Type B pancreatic cell (in vitro differentiated cells): ENCODE data around the gene RNASE8. TPM values are rescaled to one million over a fixed set of nuclear protein-coding genes. Genes with fewer than 3 reads are reported as not detected.
A peak's percentile ranks its signal among the peaks of the same experiment; 100 is the strongest.

Experiments used
- DNase-seq: peaks from one replicate; pipeline ENCODE4 v3.0.0; 2021; ENCODE audit warnings: mixed read lengths; ENCODE audit not compliant: unreplicated experiment; ENCODE audit errors: extremely low spot score
- H3K27ac Mint-ChIP-seq: 2 replicates; pipeline ENCODE4 v1.8.0; 2021; ENCODE audit warnings: mild to moderate bottlenecking, mixed read lengths
- H3K27me3 Mint-ChIP-seq: 2 replicates; pipeline ENCODE4 v1.8.0; 2021; ENCODE audit warnings: mixed read lengths
- H3K36me3 Mint-ChIP-seq: 2 replicates; pipeline ENCODE4 v1.8.0; 2021; ENCODE audit warnings: mixed read lengths
- H3K4me1 Mint-ChIP-seq: one replicate; pipeline ENCODE4 v1.8.0; 2021; ENCODE audit warnings: mixed read lengths; ENCODE audit not compliant: unreplicated experiment
- H3K4me3 Mint-ChIP-seq: 2 replicates; pipeline ENCODE4 v1.8.0; 2021; ENCODE audit warnings: mild to moderate bottlenecking, mixed read lengths
- H3K9me3 Mint-ChIP-seq: 2 replicates; pipeline ENCODE4 v1.8.0; 2021; ENCODE audit warnings: mixed read lengths
- total RNA-seq: library from RNA; stranded (reverse); gene quantifications from 2 replicates; pipeline ENCODE4 v1.2.1, GENCODE V29; 2021; ENCODE audit warnings: low replicate concordance
- TF ChIP-seq, protein P1 (sequence below): fragments of 200-600 bp; sonication (generic); conservative IDR thresholded peaks from 2 replicates; pipeline ENCODE4 v1.5.0; 2021; ENCODE audit warnings: antibody characterized with exemption, mild to moderate bottlenecking

Gene RNASE8
- total RNA-seq, 1 donor from 2014 or later, result not detected

DNA sequence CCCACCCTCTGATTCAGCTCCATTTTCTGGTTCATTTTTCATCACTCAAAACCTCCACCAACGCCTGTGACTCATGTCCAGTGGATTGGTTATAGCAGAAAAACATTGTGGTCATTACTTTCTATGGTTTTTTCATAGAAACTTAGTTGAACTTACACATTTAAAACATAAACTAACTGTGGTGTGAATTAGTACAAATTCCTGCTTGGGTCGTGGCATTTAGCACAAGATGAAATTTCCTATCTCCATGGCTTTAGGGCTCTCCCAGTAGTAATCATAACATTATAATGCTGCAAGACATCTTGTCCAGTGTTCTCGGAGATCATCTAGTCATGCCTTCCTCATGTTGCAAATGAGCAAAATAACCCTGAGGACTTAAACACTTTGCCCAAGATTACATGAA lies 8.3 kb upstream of the RNASE8 start:
- TF ChIP-seq, protein P1, sequence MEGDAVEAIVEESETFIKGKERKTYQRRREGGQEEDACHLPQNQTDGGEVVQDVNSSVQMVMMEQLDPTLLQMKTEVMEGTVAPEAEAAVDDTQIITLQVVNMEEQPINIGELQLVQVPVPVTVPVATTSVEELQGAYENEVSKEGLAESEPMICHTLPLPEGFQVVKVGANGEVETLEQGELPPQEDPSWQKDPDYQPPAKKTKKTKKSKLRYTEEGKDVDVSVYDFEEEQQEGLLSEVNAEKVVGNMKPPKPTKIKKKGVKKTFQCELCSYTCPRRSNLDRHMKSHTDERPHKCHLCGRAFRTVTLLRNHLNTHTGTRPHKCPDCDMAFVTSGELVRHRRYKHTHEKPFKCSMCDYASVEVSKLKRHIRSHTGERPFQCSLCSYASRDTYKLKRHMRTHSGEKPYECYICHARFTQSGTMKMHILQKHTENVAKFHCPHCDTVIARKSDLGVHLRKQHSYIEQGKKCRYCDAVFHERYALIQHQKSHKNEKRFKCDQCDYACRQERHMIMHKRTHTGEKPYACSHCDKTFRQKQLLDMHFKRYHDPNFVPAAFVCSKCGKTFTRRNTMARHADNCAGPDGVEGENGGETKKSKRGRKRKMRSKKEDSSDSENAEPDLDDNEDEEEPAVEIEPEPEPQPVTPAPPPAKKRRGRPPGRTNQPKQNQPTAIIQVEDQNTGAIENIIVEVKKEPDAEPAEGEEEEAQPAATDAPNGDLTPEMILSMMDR, result no peak
- Mint-ChIP-seq H3K36me3 (no peaks in the 10 kb centered on the region), H3K4me1 (peaks cover 14% of the 10 kb centered on the region)

GRCh38 chr14:21050597-21050996 lies 7.0 kb upstream of the RNASE8 start:
- Mint-ChIP-seq H3K4me3 (no peak overlapping the region), H3K4me1 (peaks cover 15% of the 10 kb centered on the region), H3K27me3 (no peaks in the 10 kb centered on the region), H3K36me3 (no peaks in the 10 kb centered on the region), H3K9me3 (no peaks in the 10 kb centered on the region), H3K27ac (no peak overlapping the region)
- TF ChIP-seq, protein P1, result no peak
- no peak for DNase-seq

More for the DNA sequence above, 8.3 kb upstream of the RNASE8 start:
- H3K27me3 Mint-ChIP-seq, result peaks cover 2% of the 10 kb centered on the region
- H3K27ac Mint-ChIP-seq, result no peak overlapping the region
- H3K9me3 Mint-ChIP-seq, result no peaks in the 10 kb centered on the region
- DNase-seq, result no peak
- no peak overlapping the region for H3K4me3 Mint-ChIP-seq

GRCh38 chr14:21053184-21054122 lies 4.2 kb upstream of the RNASE8 start:
- Mint-ChIP-seq H3K4me3 (no peak overlapping the region), H3K27me3 (no peaks in the 10 kb centered on the region), H3K27ac (no peak overlapping the region), H3K9me3 (no peaks in the 10 kb centered on the region), H3K36me3 (no peaks in the 10 kb centered on the region), H3K4me1 (peaks cover 22% of the 10 kb centered on the region)
- no peak for DNase-seq
- TF ChIP-seq, protein P1, result no peak

GRCh38 chr14:21054123-21054767 lies 3.4 kb upstream of the RNASE8 start:
- Mint-ChIP-seq H3K9me3 (no peaks in the 10 kb centered on the region), H3K36me3 (no peaks in the 10 kb centered on the region), H3K27ac (peak overlapping the region; percentile 36), H3K4me3 (no peak overlapping the region), H3K27me3 (no peaks in the 10 kb centered on the region), H3K4me1 (peaks cover 27% of the 10 kb centered on the region)
- no peak for DNase-seq
- TF ChIP-seq, protein P1, result no peak

DNA sequence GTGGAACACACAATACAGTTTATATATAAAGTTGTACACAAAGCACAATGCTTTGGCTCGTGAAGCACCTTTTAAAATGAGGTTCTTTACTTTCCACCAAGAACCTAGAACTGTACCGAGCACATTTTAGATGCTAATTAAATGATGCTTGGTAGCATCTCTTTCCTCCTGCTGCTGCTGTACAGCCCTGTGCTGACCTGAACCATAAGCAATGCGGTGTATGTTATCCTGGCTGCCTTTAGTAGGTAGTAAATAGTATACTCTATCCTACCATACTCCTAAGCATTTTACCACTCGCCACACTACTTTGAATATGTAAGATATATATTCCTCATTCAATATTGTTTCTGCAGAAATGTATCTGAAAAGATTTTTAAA lies 2.9 kb upstream of the RNASE8 start:
- no peak for DNase-seq
- H3K27ac Mint-ChIP-seq, result no peak overlapping the region
- peaks cover 1% of the 10 kb centered on the region for H3K27me3 Mint-ChIP-seq
- no peak overlapping the region for H3K4me3 Mint-ChIP-seq
- peaks cover 27% of the 10 kb centered on the region for H3K4me1 Mint-ChIP-seq
- no peaks in the 10 kb centered on the region for H3K36me3 Mint-ChIP-seq
- no peaks in the 10 kb centered on the region for H3K9me3 Mint-ChIP-seq
- TF ChIP-seq, protein P1, result no peak
